Endothelial cell (in vitro differentiated cells): ENCODE data around the gene RBFA. TPM values are rescaled to one million over a fixed set of nuclear protein-coding genes. Genes with fewer than 3 reads are reported as not detected.

Experiments
- DNase-seq: peaks from one replicate; pipeline ENCODE4 v3.0.0; 2021; ENCODE audit warnings: low spot score
- H3K27ac Mint-ChIP-seq: one replicate; pipeline ENCODE4 v1.8.0; 2021; ENCODE audit warnings: mixed read lengths, inconsistent platforms; ENCODE audit not compliant: unreplicated experiment
- H3K27me3 Mint-ChIP-seq: one replicate; pipeline ENCODE4 v1.8.0; 2021; ENCODE audit warnings: mild to moderate bottlenecking, moderate library complexity, mixed read lengths, inconsistent platforms; ENCODE audit not compliant: unreplicated experiment
- H3K36me3 Mint-ChIP-seq: one replicate; pipeline ENCODE4 v1.8.0; 2021; ENCODE audit warnings: mild to moderate bottlenecking, low read depth, mixed read lengths, inconsistent platforms; ENCODE audit not compliant: unreplicated experiment
- H3K4me1 Mint-ChIP-seq: one replicate; pipeline ENCODE4 v1.8.0; 2021; ENCODE audit warnings: mild to moderate bottlenecking, mixed read lengths, inconsistent platforms; ENCODE audit not compliant: unreplicated experiment
- H3K4me3 Mint-ChIP-seq: one replicate; pipeline ENCODE4 v1.8.0; 2021; ENCODE audit warnings: mild to moderate bottlenecking, mixed read lengths, inconsistent platforms; ENCODE audit not compliant: unreplicated experiment
- H3K9me3 Mint-ChIP-seq: one replicate; pipeline ENCODE4 v1.8.0; 2021; ENCODE audit warnings: mixed read lengths, inconsistent platforms; ENCODE audit not compliant: unreplicated experiment
- CTCF ChIP-seq: fragments of 200-600 bp; sonication (generic); IDR thresholded peaks from one replicate; pipeline ENCODE4 v1.5.0; 2021; ENCODE audit warnings: antibody characterized with exemption; ENCODE audit not compliant: unreplicated experiment
- long read RNA-seq: library from polyadenylated mRNA; unstranded; transcript quantifications from one replicate; pipeline ENCODE4 v2.0.0, GENCODE V29; 2020; ENCODE audit not compliant: unreplicated experiment
- total RNA-seq: library from RNA; stranded (reverse); fragmentation: NEBNext Ultra II Directional; extraction: Animal tissue kit (Norgen Biotek cat#: 25700); gene quantifications from one replicate; pipeline ENCODE4 v1.2.1, GENCODE V29; 2021; ENCODE audit not compliant: unreplicated experiment

Gene RBFA
- total RNA-seq: 25.6 TPM
- long read RNA-seq, transcript RBFA-202 (7 exons, 1,407 nt): major isoform, 20 of 27 reads
- long read RNA-seq, partial matches to known transcripts: 0 of 27 reads
- long read RNA-seq, other reads (novel, unspliced or antisense): 6 of 27 reads

GRCh38 chr18:80034068-80034851 lies at the start of gene RBFA:
TSS of gene RBFA (plus strand) at chr18:80034434. CDS start at chr18:80034496, 62 bp downstream.
- H3K4me3 Mint-ChIP-seq: peak within 1 kb of the TSS; percentile 96
- DNase-seq: peak; percentile 100
- H3K4me1 Mint-ChIP-seq: peaks cover 21% of the 10 kb centered on the region
- H3K27ac Mint-ChIP-seq: peak within 1 kb of the TSS; percentile 92
- H3K9me3 Mint-ChIP-seq: no peaks in the 10 kb centered on the region
- TF ChIP-seq CTCF: peak; percentile 68
- H3K36me3 Mint-ChIP-seq: peaks cover 13% of the 10 kb centered on the region
- H3K27me3 Mint-ChIP-seq: peaks cover 16% of the 10 kb centered on the region

GRCh38 chr18:79985172-79985571 lies 49.1 kb upstream of the RBFA start:
- Mint-ChIP-seq H3K4me1 (peaks cover 18% of the 10 kb centered on the region), H3K27ac (no peak overlapping the region), H3K36me3 (peaks cover 8% of the 10 kb centered on the region), H3K27me3 (no peaks in the 10 kb centered on the region), H3K4me3 (no peak overlapping the region), H3K9me3 (no peaks in the 10 kb centered on the region)
- TF ChIP-seq CTCF: no peak
- no peak for DNase-seq

- peak overlapping the region; percentile 94 for H3K4me3 Mint-ChIP-seq
- DNase-seq: no peak
- TF ChIP-seq CTCF: no peak
- H3K36me3 Mint-ChIP-seq: peaks cover 8% of the 10 kb centered on the region
- no peaks in the 10 kb centered on the region for H3K9me3 Mint-ChIP-seq
- no peaks in the 10 kb centered on the region for H3K27me3 Mint-ChIP-seq
- peaks cover 18% of the 10 kb centered on the region for H3K4me1 Mint-ChIP-seq
- H3K27ac Mint-ChIP-seq: no peak overlapping the region
Observed at GRCh38 chr18:79986726-79987125, 47.5 kb upstream of the RBFA start.

GRCh38 chr18:79987566-79987965 lies 46.7 kb upstream of the RBFA start:
- H3K4me1 Mint-ChIP-seq: peaks cover 18% of the 10 kb centered on the region
- no peak for TF ChIP-seq CTCF
- no peaks in the 10 kb centered on the region for H3K27me3 Mint-ChIP-seq
- peak overlapping the region; percentile 94 for H3K4me3 Mint-ChIP-seq
- H3K27ac Mint-ChIP-seq: peak overlapping the region; percentile 48
- peaks cover 8% of the 10 kb centered on the region for H3K36me3 Mint-ChIP-seq
- no peak for DNase-seq
- no peaks in the 10 kb centered on the region for H3K9me3 Mint-ChIP-seq

GRCh38 chr18:79988071-79988450 lies 46.2 kb upstream of the RBFA start:
- H3K9me3 Mint-ChIP-seq: no peaks in the 10 kb centered on the region

More at GRCh38 chr18:79988071-79988450, 46.2 kb upstream of the RBFA start:
- peak overlapping the region; percentile 94 for H3K4me3 Mint-ChIP-seq
- H3K27ac Mint-ChIP-seq: no peak overlapping the region
- H3K36me3 Mint-ChIP-seq: peaks cover 8% of the 10 kb centered on the region
- TF ChIP-seq CTCF: no peak
- peak; percentile 72 for DNase-seq
- peaks cover 18% of the 10 kb centered on the region for H3K4me1 Mint-ChIP-seq
- no peaks in the 10 kb centered on the region for H3K27me3 Mint-ChIP-seq
